NCI-H1417 treated with DMSO at 0.1 percent for 48 hours (cell line): ENCODE results near the gene SPATA1.
"Not testable (repeated sequence)": the region's sequence is repeated elsewhere in the genome, so short reads cannot be mapped to it uniquely, and the experiment has no call there.

Experiments used
- DNase-seq: peaks from one replicate; lab custom pipeline; 2025; lab: John Stamatoyannopoulos, UW

SPATA1 gene

GRCh38 chr1:84587099-84587498 is 80.9 kb downstream of the SPATA1 start:
- DNase-seq, result no peak

- not testable (repeated sequence) for DNase-seq
Observed at GRCh38 chr1:84594959-84595358, 88.8 kb downstream of the SPATA1 start.

- DNase-seq, result no peak
Observed at GRCh38 chr1:84597011-84597410, 90.8 kb downstream of the SPATA1 start.

- no peak for DNase-seq
Observed at GRCh38 chr1:84598418-84598817, 92.2 kb downstream of the SPATA1 start.

GRCh38 chr1:84598846-84599741 is 92.9 kb downstream of the SPATA1 start:
- no peak for DNase-seq

GRCh38 chr1:84600796-84601195 is 94.6 kb downstream of the SPATA1 start:
- DNase-seq, result no peak

- no peak for DNase-seq
Observed at GRCh38 chr1:84603223-84603622, 97.0 kb downstream of the SPATA1 start.

- DNase-seq, result no peak
Observed at GRCh38 chr1:84603941-84604830, 98.0 kb downstream of the SPATA1 start.

- no peak for DNase-seq
Observed at GRCh38 chr1:84605157-84605556, 99.0 kb downstream of the SPATA1 start.

- DNase-seq, result no peak
Observed at GRCh38 chr1:84606977-84607376, 100.8 kb downstream of the SPATA1 start.

- DNase-seq, result no peak
Observed at GRCh38 chr1:84611091-84611490, 104.9 kb downstream of the SPATA1 start.

- no peak for DNase-seq
Observed at GRCh38 chr1:84611796-84612195, 105.6 kb downstream of the SPATA1 start.

- DNase-seq, result no peak
Observed at GRCh38 chr1:84613026-84613425, 106.8 kb downstream of the SPATA1 start.

- DNase-seq, result no peak
Observed at GRCh38 chr1:84613887-84614286, 107.7 kb downstream of the SPATA1 start.

GRCh38 chr1:84615790-84616189 is 109.6 kb downstream of the SPATA1 start:
- DNase-seq, result no peak
